ENCODE measurements around the gene VPS35. TPM values are rescaled to one million over a fixed set of nuclear protein-coding genes. Genes with fewer than 3 reads are reported as not detected.

VPS35 gene
- total RNA-seq, 1 donor from 2014 or later, result 81.5 TPM

- DNase-seq, result peak; percentile 24
Observed at GRCh38 chr16:46607529-46607928, 81.4 kb downstream of the VPS35 start.

- no peak for DNase-seq
Observed at GRCh38 chr16:46606231-46606630, 82.7 kb downstream of the VPS35 start.

Other genes with a start within 250 kb of the VPS35 start
- 9.0 TPM for gene SHCBP1, start 67.8 kb downstream of the VPS35 start, total RNA-seq
- gene ORC6, start 481 bp upstream of the VPS35 start, total RNA-seq, result 7.2 TPM
- 3.0 TPM for gene MYLK3, start 59.2 kb upstream of the VPS35 start, total RNA-seq
- gene C16orf87, start 142.0 kb upstream of the VPS35 start, total RNA-seq, result 13.5 TPM
- 17.8 TPM for gene GPT2, start 195.2 kb upstream of the VPS35 start, total RNA-seq

All from skin of body (tissue), 2 donors.